Endodermal cell (in vitro differentiated cells): ENCODE results near the gene SCGB1D1. TPM values are rescaled to one million over a fixed set of nuclear protein-coding genes. Genes with fewer than 3 reads are reported as not detected.

ENCODE experiments used
- DNase-seq: peaks from one replicate; pipeline ENCODE4 v3.0.0-alpha.2; 2017
- H3K27ac ChIP-seq: 2 replicates; pipeline ENCODE4 v1.5.1; 2013; ENCODE audit warnings: mild to moderate bottlenecking, low read depth, low read length, moderate library complexity
- H3K27me3 ChIP-seq: 2 replicates; pipeline ENCODE4 v1.6.1; 2013; ENCODE audit warnings: mild to moderate bottlenecking, low read length, moderate library complexity; ENCODE audit not compliant: insufficient read depth, control insufficient read depth, poor library complexity, severe bottlenecking
- H3K36me3 ChIP-seq: 2 replicates; pipeline ENCODE4 v1.7.0; 2013; ENCODE audit warnings: mild to moderate bottlenecking, low read length, moderate library complexity; ENCODE audit not compliant: control insufficient read depth, insufficient read depth
- H3K4me1 ChIP-seq: one replicate; pipeline ENCODE4 v1.7.0; 2013; ENCODE audit warnings: low read length; ENCODE audit not compliant: control insufficient read depth, insufficient read depth
- H3K4me3 ChIP-seq: 2 replicates; pipeline ENCODE4 v1.5.1; 2013; ENCODE audit warnings: mild to moderate bottlenecking, low read length, moderate library complexity
- H3K9ac ChIP-seq: 2 replicates; pipeline ENCODE4 v1.6.1; 2013; ENCODE audit warnings: mild to moderate bottlenecking, low read length, moderate library complexity; ENCODE audit not compliant: poor library complexity, severe bottlenecking; ENCODE audit errors: extremely low read depth
- H3K9me3 ChIP-seq: 2 replicates; pipeline ENCODE4 v1.6.1; 2013; ENCODE audit warnings: mild to moderate bottlenecking, low read length, moderate library complexity; ENCODE audit not compliant: control insufficient read depth
- H3K27ac Mint-ChIP-seq: 2 replicates; pipeline ENCODE4 v1.8.0; 2020; ENCODE audit warnings: mixed read lengths
- H3K27me3 Mint-ChIP-seq: 2 replicates; pipeline ENCODE4 v1.8.0; 2021; ENCODE audit warnings: mild to moderate bottlenecking, mixed read lengths; ENCODE audit not compliant: insufficient read depth
- H3K36me3 Mint-ChIP-seq: 2 replicates; pipeline ENCODE4 v1.8.0; 2020; ENCODE audit warnings: low read depth, mixed read lengths
- H3K4me1 Mint-ChIP-seq: 2 replicates; pipeline ENCODE4 v1.8.0; 2020; ENCODE audit warnings: mixed read lengths
- H3K4me3 Mint-ChIP-seq: 2 replicates; pipeline ENCODE4 v1.8.0; 2020; ENCODE audit warnings: mild to moderate bottlenecking, moderate library complexity, mixed read lengths
- H3K9me3 Mint-ChIP-seq: 2 replicates; pipeline ENCODE4 v1.8.0; 2020; ENCODE audit warnings: mild to moderate bottlenecking, mixed read lengths
- CTCF ChIP-seq: fragments of 200-600 bp; sonication (generic); conservative IDR thresholded peaks from 2 replicates; pipeline ENCODE4 v1.5.0; 2021; ENCODE audit warnings: antibody characterized with exemption, mild to moderate bottlenecking
- WGBS, 2 experiments: methylation state at CpG; one replicate each; pipeline versions ENCODE4 v1.1.5 to v1.1.7; 2013; ENCODE audit warnings: missing lambda C conversion rate in 2 of 2, mixed read lengths in 1 of 2; ENCODE audit not compliant: insufficient coverage in 1 of 2, insufficient read length in 1 of 2; 5-methylcytosine and 5-hydroxymethylcytosine counted together
- total RNA-seq, 2 donors: library from RNA; stranded (reverse); fragmentation: NEBNext Ultra II Directional in 1 of 2; extraction: Animal tissue kit (Norgen Biotek cat#: 25700) in 1 of 2; gene quantifications; 2 replicates in 1 of 2; 3 replicates in 1 of 2; pipeline ENCODE4 v1.2.1, GENCODE V29; 2021

SCGB1D1 gene
- total RNA-seq, 2 donors from 2014 or later = not detected

DNA sequence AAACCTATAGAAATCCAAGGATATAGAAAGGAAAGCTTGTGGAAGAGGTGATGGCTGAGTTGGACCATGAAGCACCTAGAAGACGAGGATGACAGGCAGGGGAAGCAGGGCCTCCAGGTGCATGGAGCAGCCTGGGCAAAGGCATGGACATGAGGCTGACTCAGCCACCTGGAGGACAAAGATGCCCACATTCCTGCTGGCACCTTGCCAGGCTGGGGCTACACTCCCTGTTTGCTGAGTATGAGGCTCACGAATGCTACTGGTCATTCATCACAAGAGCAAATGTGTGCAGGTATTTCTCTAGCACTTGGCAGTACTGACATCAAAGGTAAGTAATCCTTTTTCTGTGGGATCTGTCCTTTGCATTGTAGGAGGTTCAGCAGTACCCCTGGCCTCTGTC lies 11.4 kb downstream of the SCGB1D1 start:
- H3K27me3 Mint-ChIP-seq = no peaks in the 10 kb centered on the region
- no peaks in the 10 kb centered on the region for H3K36me3 Mint-ChIP-seq
- no peak for DNase-seq
- no peaks in the 10 kb centered on the region for H3K4me1 ChIP-seq
- no peak overlapping the region for H3K4me3 ChIP-seq
- no peaks in the 10 kb centered on the region for H3K9me3 Mint-ChIP-seq
- no peak overlapping the region for H3K27ac Mint-ChIP-seq
- 84 to 90% methylated on average over 2 of the region's 2 CpGs for WGBS, 2 experiments
- H3K9ac ChIP-seq = no peak overlapping the region
- H3K27me3 ChIP-seq = no peaks in the 10 kb centered on the region
- TF ChIP-seq CTCF = no peak
- H3K27ac ChIP-seq = no peak overlapping the region
- H3K4me1 Mint-ChIP-seq = no peaks in the 10 kb centered on the region
- H3K36me3 ChIP-seq = no peaks in the 10 kb centered on the region
- no peaks in the 10 kb centered on the region for H3K9me3 ChIP-seq
- H3K4me3 Mint-ChIP-seq = no peak overlapping the region

GRCh38 chr11:62202910-62203309 lies 12.9 kb downstream of the SCGB1D1 start:
- TF ChIP-seq CTCF = no peak
- 83 to 86% methylated on average over 4 to 6 of the region's 6 CpGs for WGBS, 2 experiments
- H3K27me3 Mint-ChIP-seq = no peaks in the 10 kb centered on the region

GRCh38 chr11:62204430-62204829 lies 14.4 kb downstream of the SCGB1D1 start:
- no peaks in the 10 kb centered on the region for H3K4me1 ChIP-seq
- 90 to 94% methylated on average over 2 to 5 of the region's 5 CpGs for WGBS, 2 experiments
- H3K27ac ChIP-seq = no peak overlapping the region
- no peaks in the 10 kb centered on the region for H3K27me3 ChIP-seq
- no peak for DNase-seq
- H3K9me3 Mint-ChIP-seq = no peaks in the 10 kb centered on the region
- TF ChIP-seq CTCF = no peak
- no peaks in the 10 kb centered on the region for H3K36me3 ChIP-seq
- H3K4me3 Mint-ChIP-seq = no peak overlapping the region
- no peaks in the 10 kb centered on the region for H3K27me3 Mint-ChIP-seq
- H3K36me3 Mint-ChIP-seq = no peaks in the 10 kb centered on the region
- no peaks in the 10 kb centered on the region for H3K4me1 Mint-ChIP-seq
- H3K27ac Mint-ChIP-seq = no peak overlapping the region
- no peaks in the 10 kb centered on the region for H3K9me3 ChIP-seq
- H3K9ac ChIP-seq = no peak overlapping the region
- no peak overlapping the region for H3K4me3 ChIP-seq

More at GRCh38 chr11:62202910-62203309, 12.9 kb downstream of the SCGB1D1 start:
- DNase-seq = no peak
- Mint-ChIP-seq H3K9me3 (no peaks in the 10 kb centered on the region), H3K4me1 (no peaks in the 10 kb centered on the region), H3K36me3 (no peaks in the 10 kb centered on the region), H3K27ac (no peak overlapping the region), H3K4me3 (no peak overlapping the region)
- Histone ChIP-seq H3K9ac (no peak overlapping the region), H3K4me3 (no peak overlapping the region), H3K4me1 (no peaks in the 10 kb centered on the region), H3K27me3 (no peaks in the 10 kb centered on the region), H3K36me3 (no peaks in the 10 kb centered on the region), H3K27ac (no peak overlapping the region), H3K9me3 (no peaks in the 10 kb centered on the region)
